Cardiac muscle cell (in vitro differentiated cells and primary cell): Measurements from ENCODE around the gene SLC9A7. TPM values are rescaled to one million over a fixed set of nuclear protein-coding genes. Genes with fewer than 3 reads are reported as not detected.

Experiments used
- DNase-seq, 2 donors: peaks; one replicate each; pipeline versions ENCODE4 v3.0.0 to v3.0.0-alpha.2; 2010 to 2017; ENCODE audit warnings: low read depth in 1 of 2, low spot score in 1 of 2
- H3K27ac ChIP-seq: fragments of 200-600 bp; sonication (generic); 2 replicates; pipeline ENCODE4 v1.5.1; 2016
- H3K27me3 ChIP-seq: fragments of 200-600 bp; sonication (generic); 2 replicates; pipeline ENCODE4 v1.6.0; 2016; ENCODE audit warnings: control low read depth
- H3K36me3 ChIP-seq: fragments of 200-600 bp; sonication (generic); 2 replicates; pipeline ENCODE4 v1.5.1; 2016; ENCODE audit warnings: control low read depth
- H3K4me1 ChIP-seq: fragments of 200-600 bp; sonication (generic); 2 replicates; pipeline ENCODE4 v1.8.1; 2017; ENCODE audit warnings: low read depth, mild to moderate bottlenecking, mixed run types
- H3K4me3 ChIP-seq: fragments of 200-600 bp; sonication (generic); 2 replicates; pipeline ENCODE4 v1.5.1; 2016; ENCODE audit warnings: mild to moderate bottlenecking
- H3K9me3 ChIP-seq: fragments of 200-600 bp; sonication (generic); 2 replicates; pipeline ENCODE4 v1.5.1; 2017; ENCODE audit warnings: low read depth, mild to moderate bottlenecking, control low read depth
- polyA plus RNA-seq: library from polyadenylated mRNA; unstranded; fragments of >200 nt; fragmentation: Nextera tagmentation; extraction: Ambion mirVana; gene quantifications from 2 replicates; pipeline ENCODE4 v1.2.1, GENCODE V29; 2016
- total RNA-seq: library from RNA; depleted of rRNA; stranded (reverse); fragments of >200 nt; gene quantifications from 2 replicates; pipeline ENCODE4 v1.2.3, GENCODE V29; 2016
- TF ChIP-seq, protein P1 (sequence below): IDR thresholded peaks from 2 replicates; pipeline ENCODE4 v1.5.1; 2012; ENCODE audit warnings: low read depth, mild to moderate bottlenecking, low read length

SLC9A7 gene
- total and polyA plus RNA-seq, 2 experiments from 2014 or later = 2.2 to 19.6 TPM

DNA sequence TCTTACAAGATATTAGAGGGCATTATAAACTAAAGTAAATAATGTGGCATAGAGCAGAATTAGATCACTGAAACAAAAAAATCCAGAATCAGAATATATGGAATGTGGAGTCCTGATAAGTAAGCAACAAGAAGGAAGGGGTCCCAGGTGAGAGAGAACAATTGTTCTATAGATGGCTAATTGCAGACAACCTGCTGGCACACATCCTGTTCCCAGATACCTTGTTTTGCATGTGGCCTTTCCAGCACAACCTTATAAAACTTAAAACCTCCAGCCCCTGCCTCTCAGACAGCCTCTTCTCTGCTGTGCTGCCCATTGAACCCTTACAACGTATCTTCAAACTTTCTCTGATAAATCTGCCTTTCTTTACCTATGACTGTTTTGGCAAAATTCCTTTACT, 209.0 kb downstream of the SLC9A7 start:
- DNase-seq = no peak
- no peaks in the 10 kb centered on the region for H3K9me3 ChIP-seq
- no peak overlapping the region for H3K4me3 ChIP-seq
- no peaks in the 10 kb centered on the region for H3K27me3 ChIP-seq
- H3K36me3 ChIP-seq = no peaks in the 10 kb centered on the region
- H3K4me1 ChIP-seq = no peaks in the 10 kb centered on the region
- H3K27ac ChIP-seq = no peak overlapping the region
- TF ChIP-seq, protein P1, sequence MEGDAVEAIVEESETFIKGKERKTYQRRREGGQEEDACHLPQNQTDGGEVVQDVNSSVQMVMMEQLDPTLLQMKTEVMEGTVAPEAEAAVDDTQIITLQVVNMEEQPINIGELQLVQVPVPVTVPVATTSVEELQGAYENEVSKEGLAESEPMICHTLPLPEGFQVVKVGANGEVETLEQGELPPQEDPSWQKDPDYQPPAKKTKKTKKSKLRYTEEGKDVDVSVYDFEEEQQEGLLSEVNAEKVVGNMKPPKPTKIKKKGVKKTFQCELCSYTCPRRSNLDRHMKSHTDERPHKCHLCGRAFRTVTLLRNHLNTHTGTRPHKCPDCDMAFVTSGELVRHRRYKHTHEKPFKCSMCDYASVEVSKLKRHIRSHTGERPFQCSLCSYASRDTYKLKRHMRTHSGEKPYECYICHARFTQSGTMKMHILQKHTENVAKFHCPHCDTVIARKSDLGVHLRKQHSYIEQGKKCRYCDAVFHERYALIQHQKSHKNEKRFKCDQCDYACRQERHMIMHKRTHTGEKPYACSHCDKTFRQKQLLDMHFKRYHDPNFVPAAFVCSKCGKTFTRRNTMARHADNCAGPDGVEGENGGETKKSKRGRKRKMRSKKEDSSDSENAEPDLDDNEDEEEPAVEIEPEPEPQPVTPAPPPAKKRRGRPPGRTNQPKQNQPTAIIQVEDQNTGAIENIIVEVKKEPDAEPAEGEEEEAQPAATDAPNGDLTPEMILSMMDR = no peak

Other genes starting within 250 kb of the SLC9A7 start
- 1.8 and 5.5 TPM in 2 replicates for gene ZNF674, start 213.7 kb downstream of the SLC9A7 start, total RNA-seq
- 1.3 and 1.6 TPM in 2 replicates for gene ZNF674, start 213.7 kb downstream of the SLC9A7 start, polyA plus RNA-seq
- 6.5 and 6.6 TPM in 2 replicates for gene CHST7, start 185.4 kb downstream of the SLC9A7 start, total RNA-seq
- gene CHST7, start 185.4 kb downstream of the SLC9A7 start, polyA plus RNA-seq = 5.3 and 5.6 TPM in 2 replicates
- 2.4 and 2.7 TPM in 2 replicates for gene RP2, start 77.9 kb upstream of the SLC9A7 start, total RNA-seq
- 3.8 and 5.4 TPM in 2 replicates for gene RP2, start 77.9 kb upstream of the SLC9A7 start, polyA plus RNA-seq
- 5.1 and 8.6 TPM in 2 replicates for gene JADE3, start 153.3 kb upstream of the SLC9A7 start, total RNA-seq
- 6.0 and 7.0 TPM in 2 replicates for gene JADE3, start 153.3 kb upstream of the SLC9A7 start, polyA plus RNA-seq